Ishikawa (cell line): ENCODE measurements around the gene FAT3.

Experiments
- CEBPB ChIP-seq: IDR thresholded peaks from 2 replicates; pipeline ENCODE4 v1.6.1; 2012
- RAD21 ChIP-seq: IDR thresholded peaks from 2 replicates; pipeline ENCODE4 v1.6.1; 2012; ENCODE audit warnings: low read depth
- TAF1 ChIP-seq: IDR thresholded peaks from 2 replicates; pipeline ENCODE4 v1.6.1; 2012; ENCODE audit warnings: low read depth, mild to moderate bottlenecking

- TF ChIP-seq CEBPB (no peak), TAF1 (no peak), RAD21 (no peak)
These were observed 2.7 kb downstream of the FAT3 start for GRCh38 chr11:92227230-92227814.
